Gastroesophageal sphincter (tissue), 3 donors: Measurements from ENCODE around the gene SRP68.

Experiments
- CTCF ChIP-seq, 4 experiments: fragments of 200-600 bp in 2 of 4; fragments of 450-650 bp in 2 of 4; sonication (generic) in 1 of 4; IDR thresholded peaks; one replicate each; pipeline ENCODE4 v1.5.1; 2017 to 2019; ENCODE audit warnings: antibody characterized with exemption in 4 of 4, mild to moderate bottlenecking in 2 of 4, moderate library complexity in 2 of 4
- POLR2AphosphoS5 ChIP-seq: sonication (generic); formaldehyde crosslinking; IDR thresholded peaks from one replicate; pipeline ENCODE4 v1.6.1; 2017; ENCODE audit warnings: antibody characterized with exemption

- peak; percentile 86 for TF ChIP-seq POLR2AphosphoS5
- no peak for TF ChIP-seq CTCF (IDR thresholded peaks at IDR 0.05)
Observed at GRCh38 chr17:76036497-76037261, 35.6 kb downstream of the SRP68 start.
